Measurements from ENCODE around the gene TTLL7.

The TTLL7 gene

DNA sequence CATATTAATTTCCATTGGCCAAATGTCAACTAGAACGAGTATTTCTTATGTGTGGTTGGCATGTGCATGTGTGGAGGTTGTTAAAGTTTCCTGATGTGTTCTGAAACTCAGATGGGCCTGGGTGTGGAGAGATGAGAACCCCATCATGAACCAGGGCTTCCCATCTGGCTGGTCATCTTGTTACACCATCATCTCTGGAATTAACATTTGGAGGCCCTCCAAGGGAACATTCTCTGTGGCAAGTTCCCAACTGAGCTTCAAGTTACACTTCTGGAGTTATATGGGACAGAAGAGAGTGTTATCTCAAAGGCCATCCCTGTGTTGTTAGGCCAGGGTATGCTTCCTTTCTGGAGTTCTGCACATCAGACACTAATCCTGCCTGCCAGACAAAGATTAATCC lies 183.6 kb downstream of the TTLL7 start:
- Histone ChIP-seq H4K20me1 (ENCODE audit: insufficient read depth, low read length) (no peaks in the 10 kb centered on the region), H3K4me2 (ENCODE audit: low read depth, low read length) (no peak overlapping the region), H3F3A (ENCODE audit: insufficient read depth, low read length) (no peaks in the 10 kb centered on the region), H3K4me3 (ENCODE audit: low read length) (no peak overlapping the region), H3K36me3 (replicated peaks; ENCODE audit: insufficient read depth, low read length) (no peaks in the 10 kb centered on the region), H3K9me3 (replicated peaks; ENCODE audit: insufficient read depth, low read length) (no peaks in the 10 kb centered on the region), H3K79me2 (ENCODE audit: low read length) (no peaks in the 10 kb centered on the region), H3K27me3 (replicated peaks; ENCODE audit: insufficient read depth, low read length) (no peaks in the 10 kb centered on the region), H3K27ac (ENCODE audit: low read length) (no peak overlapping the region), H3K9me2 (replicated peaks; ENCODE audit: insufficient read depth, low read length) (no peaks in the 10 kb centered on the region), H2AFZ (ENCODE audit: low read length) (no peak overlapping the region), H3K9ac (ENCODE audit: low read length) (no peak overlapping the region), H3K4me1 (ENCODE audit: low read length) (no peaks in the 10 kb centered on the region)
- DNase-seq: no peak
- TF ChIP-seq, protein P1, sequence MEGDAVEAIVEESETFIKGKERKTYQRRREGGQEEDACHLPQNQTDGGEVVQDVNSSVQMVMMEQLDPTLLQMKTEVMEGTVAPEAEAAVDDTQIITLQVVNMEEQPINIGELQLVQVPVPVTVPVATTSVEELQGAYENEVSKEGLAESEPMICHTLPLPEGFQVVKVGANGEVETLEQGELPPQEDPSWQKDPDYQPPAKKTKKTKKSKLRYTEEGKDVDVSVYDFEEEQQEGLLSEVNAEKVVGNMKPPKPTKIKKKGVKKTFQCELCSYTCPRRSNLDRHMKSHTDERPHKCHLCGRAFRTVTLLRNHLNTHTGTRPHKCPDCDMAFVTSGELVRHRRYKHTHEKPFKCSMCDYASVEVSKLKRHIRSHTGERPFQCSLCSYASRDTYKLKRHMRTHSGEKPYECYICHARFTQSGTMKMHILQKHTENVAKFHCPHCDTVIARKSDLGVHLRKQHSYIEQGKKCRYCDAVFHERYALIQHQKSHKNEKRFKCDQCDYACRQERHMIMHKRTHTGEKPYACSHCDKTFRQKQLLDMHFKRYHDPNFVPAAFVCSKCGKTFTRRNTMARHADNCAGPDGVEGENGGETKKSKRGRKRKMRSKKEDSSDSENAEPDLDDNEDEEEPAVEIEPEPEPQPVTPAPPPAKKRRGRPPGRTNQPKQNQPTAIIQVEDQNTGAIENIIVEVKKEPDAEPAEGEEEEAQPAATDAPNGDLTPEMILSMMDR (IDR thresholded peaks at IDR 0.05; ENCODE audit: low read length): no peak
- TF ChIP-seq EZH2phosphoT487 (IDR thresholded peaks at IDR 0.05; ENCODE audit: low read length) (no peak), EZH2 (optimal IDR thresholded peaks at IDR 0.05; ENCODE audit: low read depth, low read length) (no peak)
